Bronchial epithelial cell (primary cell): ENCODE results near the gene CCNYL1. TPM values are rescaled to one million over a fixed set of nuclear protein-coding genes. Genes with fewer than 3 reads are reported as not detected.
"Not testable (repeated sequence)": the region's sequence is repeated elsewhere in the genome, so short reads cannot be mapped to it uniquely, and the experiment has no call there.

ENCODE experiments used
- DNase-seq: peaks from one replicate; pipeline ENCODE4 v3.0.0-alpha.2; 2010; ENCODE audit warnings: low read depth
- FAIRE-seq: peaks from 2 replicates; lab custom pipeline; 2011; peaks lifted over from hg19 to GRCh38; lab: Jason Lieb, UNC
- H3K27me3 ChIP-seq: 2 replicates; pipeline ENCODE4 v1.5.1; 2011; ENCODE audit warnings: low read length; ENCODE audit not compliant: control insufficient read depth, insufficient read depth
- H3K36me3 ChIP-seq: 2 replicates; pipeline ENCODE4 v1.5.1; 2011; ENCODE audit warnings: low read length; ENCODE audit not compliant: control insufficient read depth, insufficient read depth
- H3K4me3 ChIP-seq: 2 replicates; pipeline ENCODE4 v1.5.1; 2011; ENCODE audit warnings: mild to moderate bottlenecking, low read depth, low read length, control low read depth
- CTCF ChIP-seq: IDR thresholded peaks from 2 replicates; pipeline ENCODE4 v1.5.1; 2011; ENCODE audit warnings: mild to moderate bottlenecking, moderate library complexity, low read length, control low read depth, inconsistent platforms; ENCODE audit not compliant: insufficient read depth, severe bottlenecking
- total RNA-seq: library from RNA; depleted of rRNA; stranded (reverse); fragments of >200 nt; gene quantifications from 2 replicates; pipeline ENCODE4 v1.2.1, GENCODE V29; 2014

Gene CCNYL1
- total RNA-seq, 1 donor from 2014 or later = 5.5 TPM

GRCh38 chr2:207750345-207750744, 38.9 kb downstream of the CCNYL1 start:
- Histone ChIP-seq H3K4me3 (no peak overlapping the region), H3K27me3 (no peaks in the 10 kb centered on the region), H3K36me3 (peaks cover 6% of the 10 kb centered on the region)
- no peak for DNase-seq
- no peak for TF ChIP-seq CTCF
- FAIRE-seq = no peak

DNA sequence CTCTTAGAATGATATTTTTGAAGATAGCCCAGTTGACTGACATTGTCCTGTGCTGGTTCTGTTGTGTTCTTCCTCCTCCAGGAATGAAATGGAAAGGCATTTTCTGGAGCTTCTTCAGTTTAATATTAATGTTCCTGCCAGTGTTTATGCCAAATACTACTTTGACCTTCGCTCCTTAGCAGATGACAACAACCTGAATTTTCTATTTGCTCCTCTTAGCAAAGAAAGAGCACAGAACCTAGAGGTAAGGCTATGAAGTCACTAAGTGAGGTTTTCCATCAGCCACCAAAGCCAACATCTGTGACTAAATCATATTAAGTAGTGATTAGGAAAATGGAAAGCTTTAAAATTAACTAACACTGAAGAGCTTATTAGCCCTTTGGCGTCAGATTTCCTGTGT, 39.4 kb downstream of the CCNYL1 start:
- peaks cover 6% of the 10 kb centered on the region for H3K36me3 ChIP-seq

DNA sequence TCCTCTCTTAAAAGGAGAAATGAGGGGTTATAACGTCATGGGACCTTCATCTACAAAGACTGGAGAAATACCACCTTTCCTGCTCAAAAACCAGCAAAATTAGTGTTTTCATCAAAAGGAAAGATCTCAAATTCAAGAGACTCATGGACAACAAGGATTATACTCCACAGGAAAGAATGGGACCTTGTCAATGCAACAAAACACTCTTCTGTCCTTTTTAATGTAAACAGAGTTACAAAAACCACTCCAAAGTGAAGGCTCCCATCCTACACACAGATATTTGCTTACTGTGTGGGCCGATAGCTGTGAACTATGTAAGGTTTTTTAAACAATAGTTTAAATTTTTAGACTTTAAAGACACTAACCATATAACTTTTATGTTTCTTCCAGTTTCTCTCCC, 42.2 kb downstream of the CCNYL1 start:
- not testable (repeated sequence) for H3K4me3 ChIP-seq, H3K36me3 ChIP-seq, DNase-seq, FAIRE-seq, H3K27me3 ChIP-seq

More for the DNA sequence above, 39.4 kb downstream of the CCNYL1 start:
- Histone ChIP-seq H3K4me3 (no peak overlapping the region), H3K27me3 (no peaks in the 10 kb centered on the region)
- no peak for TF ChIP-seq CTCF
- no peak for DNase-seq
- FAIRE-seq = no peak

GRCh38 chr2:207754498-207755383, 43.3 kb downstream of the CCNYL1 start:
- Histone ChIP-seq H3K27me3 (no peaks in the 10 kb centered on the region), H3K36me3 (peaks cover 2% of the 10 kb centered on the region), H3K4me3 (no peak overlapping the region)
- FAIRE-seq (no peak), DNase-seq (no peak)
- no peak for TF ChIP-seq CTCF

GRCh38 chr2:207758025-207758424, 46.6 kb downstream of the CCNYL1 start:
- no peak overlapping the region for H3K4me3 ChIP-seq
- no peak for TF ChIP-seq CTCF
- FAIRE-seq (no peak), DNase-seq (no peak)
- no peaks in the 10 kb centered on the region for H3K27me3 ChIP-seq
- peaks cover 5% of the 10 kb centered on the region for H3K36me3 ChIP-seq

DNA sequence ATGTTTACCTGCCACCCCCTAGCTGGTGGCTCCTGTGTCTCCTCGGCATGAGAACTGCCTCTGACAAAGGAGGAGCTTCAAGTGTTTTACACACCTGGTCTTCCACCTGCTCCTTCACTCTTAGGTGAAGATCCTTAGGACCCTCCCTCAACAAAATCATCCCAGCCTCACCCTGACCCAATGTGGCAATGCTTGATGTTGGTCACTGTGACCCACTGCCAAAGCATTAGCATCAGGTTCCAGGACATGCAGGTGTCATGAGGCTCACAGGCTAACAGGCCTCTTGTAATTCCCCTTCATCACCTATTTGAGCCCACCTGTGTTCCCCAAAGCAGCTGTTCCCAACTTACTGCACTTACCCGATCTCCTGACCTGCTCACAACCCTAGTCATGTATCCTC, 48.5 kb downstream of the CCNYL1 start:
- DNase-seq (no peak), FAIRE-seq (no peak)
- no peak for TF ChIP-seq CTCF
- Histone ChIP-seq H3K36me3 (peaks cover 3% of the 10 kb centered on the region), H3K4me3 (no peak overlapping the region), H3K27me3 (no peaks in the 10 kb centered on the region)
